NCI-H446 treated with DMSO at 0.1 percent for 48 hours (cell line): ENCODE measurements around the gene AKAP13.
"Not testable (repeated sequence)": the region's sequence is repeated elsewhere in the genome, so short reads cannot be mapped to it uniquely, and the experiment has no call there.

Experiments
- DNase-seq: peaks from one replicate; lab custom pipeline; 2025; lab: John Stamatoyannopoulos, UW

The AKAP13 gene

GRCh38 chr15:85500729-85501128 lies 120.3 kb downstream of the AKAP13 start:
- no peak for DNase-seq

GRCh38 chr15:85501574-85501973 lies 121.2 kb downstream of the AKAP13 start:
- no peak for DNase-seq

GRCh38 chr15:85503151-85503799 lies 122.9 kb downstream of the AKAP13 start:
- no peak for DNase-seq

- DNase-seq: peak; percentile 8
These were observed 124.6 kb downstream of the AKAP13 start for GRCh38 chr15:85504749-85505676.

GRCh38 chr15:85507114-85507513 lies 126.7 kb downstream of the AKAP13 start:
- DNase-seq: no peak

GRCh38 chr15:85509973-85510372 lies 129.6 kb downstream of the AKAP13 start:
- DNase-seq: no peak

GRCh38 chr15:85514413-85514812 lies 134.0 kb downstream of the AKAP13 start:
- no peak for DNase-seq

- no peak for DNase-seq
These were observed 134.8 kb downstream of the AKAP13 start for GRCh38 chr15:85515212-85515611.

- DNase-seq: no peak
These were observed 136.7 kb downstream of the AKAP13 start for GRCh38 chr15:85517086-85517485.

GRCh38 chr15:85518979-85519761 lies 138.8 kb downstream of the AKAP13 start:
- DNase-seq: no peak

- no peak for DNase-seq
These were observed 140.2 kb downstream of the AKAP13 start for GRCh38 chr15:85520650-85521049.

GRCh38 chr15:85523530-85523929 lies 143.1 kb downstream of the AKAP13 start:
- no peak for DNase-seq

- no peak for DNase-seq
These were observed 145.4 kb downstream of the AKAP13 start for GRCh38 chr15:85525755-85526154.

GRCh38 chr15:85527895-85528294 lies 147.5 kb downstream of the AKAP13 start:
- peak; percentile 1 for DNase-seq

- DNase-seq: no peak
These were observed 149.7 kb downstream of the AKAP13 start for GRCh38 chr15:85530079-85530478.

GRCh38 chr15:85531083-85531482 lies 150.7 kb downstream of the AKAP13 start:
- DNase-seq: no peak

- DNase-seq: no peak
These were observed 152.3 kb downstream of the AKAP13 start for GRCh38 chr15:85532689-85533088.

GRCh38 chr15:85534031-85534430 lies 153.6 kb downstream of the AKAP13 start:
- no peak for DNase-seq

GRCh38 chr15:85535533-85536330 lies 155.3 kb downstream of the AKAP13 start:
- not testable (repeated sequence) for DNase-seq

- no peak for DNase-seq
These were observed 155.9 kb downstream of the AKAP13 start for GRCh38 chr15:85536341-85536740.

GRCh38 chr15:85539491-85539890 lies 159.1 kb downstream of the AKAP13 start:
- DNase-seq: no peak
